Left hindlimb (tissue), 1 donor: ENCODE measurements around the gene PVALEF.

ENCODE experiments used
- DNase-seq: peaks from one replicate; pipeline ENCODE4 v3.0.0-alpha.2; 2018

Gene PVALEF

DNA sequence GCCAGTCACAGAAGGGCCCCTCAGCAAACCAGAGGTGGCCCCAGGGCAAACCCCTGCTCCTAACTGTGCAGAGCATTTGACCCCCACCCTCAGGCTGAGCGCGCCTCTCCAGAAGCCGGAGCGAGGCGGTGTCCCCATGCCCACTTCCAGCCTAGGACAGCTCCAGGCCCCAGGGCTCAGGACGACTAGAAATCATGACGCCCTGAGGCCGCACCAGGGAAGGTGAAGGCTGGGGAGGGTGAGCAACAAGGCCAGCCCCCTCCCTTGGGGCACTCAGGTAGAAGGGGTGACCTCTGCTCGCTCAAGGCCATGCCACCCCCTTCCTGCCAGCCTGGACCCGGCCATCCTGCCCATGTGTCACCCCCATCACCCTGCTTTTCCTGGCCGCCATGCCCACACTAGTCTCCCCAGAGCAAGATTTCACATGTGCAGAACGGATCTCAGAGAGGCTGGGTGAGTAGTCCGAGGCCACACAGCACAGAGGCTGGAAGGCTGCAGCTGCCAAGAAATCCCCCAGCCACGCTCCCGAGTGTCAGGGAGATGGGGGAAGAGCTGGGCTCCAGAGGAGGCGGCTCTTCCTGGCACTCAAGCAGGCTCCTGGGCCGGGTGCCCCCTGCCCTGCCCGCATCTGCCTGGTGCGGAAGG is 2.1 kb upstream of the PVALEF start:
- peak; percentile 22 for DNase-seq

DNA sequence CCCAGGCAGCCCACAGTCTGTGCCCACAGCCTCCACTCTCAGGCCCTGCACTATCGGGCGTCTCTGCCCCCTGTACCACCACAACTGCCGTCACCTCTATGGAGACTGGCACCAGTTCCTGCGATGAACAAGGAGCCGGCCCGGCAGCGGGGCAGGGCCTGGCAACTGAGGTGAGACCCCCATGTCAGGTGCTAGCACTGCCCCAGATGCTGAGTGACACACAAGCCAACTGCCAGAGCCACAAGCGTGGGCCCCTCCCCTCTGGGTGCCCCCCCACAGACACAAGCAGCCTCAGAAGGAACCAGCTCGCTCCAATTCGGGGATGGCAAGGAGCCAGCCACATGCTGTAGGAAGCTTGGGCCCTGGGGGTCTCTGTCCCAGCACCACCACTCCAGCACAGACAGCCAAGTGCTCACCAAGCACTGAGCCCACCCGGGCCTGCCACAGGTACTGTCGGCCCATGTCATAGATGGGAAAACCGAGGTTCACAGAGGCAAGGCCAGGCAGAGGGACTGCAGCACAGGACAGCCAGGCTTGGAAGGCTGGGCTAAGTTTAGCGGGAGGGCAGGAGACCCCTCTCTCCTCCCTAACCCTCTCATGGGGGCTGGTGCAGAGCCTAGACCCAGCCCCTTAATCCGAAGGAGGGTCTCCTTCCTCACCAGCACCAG is 1.5 kb upstream of the PVALEF start:
- peak; percentile 40 for DNase-seq

DNA sequence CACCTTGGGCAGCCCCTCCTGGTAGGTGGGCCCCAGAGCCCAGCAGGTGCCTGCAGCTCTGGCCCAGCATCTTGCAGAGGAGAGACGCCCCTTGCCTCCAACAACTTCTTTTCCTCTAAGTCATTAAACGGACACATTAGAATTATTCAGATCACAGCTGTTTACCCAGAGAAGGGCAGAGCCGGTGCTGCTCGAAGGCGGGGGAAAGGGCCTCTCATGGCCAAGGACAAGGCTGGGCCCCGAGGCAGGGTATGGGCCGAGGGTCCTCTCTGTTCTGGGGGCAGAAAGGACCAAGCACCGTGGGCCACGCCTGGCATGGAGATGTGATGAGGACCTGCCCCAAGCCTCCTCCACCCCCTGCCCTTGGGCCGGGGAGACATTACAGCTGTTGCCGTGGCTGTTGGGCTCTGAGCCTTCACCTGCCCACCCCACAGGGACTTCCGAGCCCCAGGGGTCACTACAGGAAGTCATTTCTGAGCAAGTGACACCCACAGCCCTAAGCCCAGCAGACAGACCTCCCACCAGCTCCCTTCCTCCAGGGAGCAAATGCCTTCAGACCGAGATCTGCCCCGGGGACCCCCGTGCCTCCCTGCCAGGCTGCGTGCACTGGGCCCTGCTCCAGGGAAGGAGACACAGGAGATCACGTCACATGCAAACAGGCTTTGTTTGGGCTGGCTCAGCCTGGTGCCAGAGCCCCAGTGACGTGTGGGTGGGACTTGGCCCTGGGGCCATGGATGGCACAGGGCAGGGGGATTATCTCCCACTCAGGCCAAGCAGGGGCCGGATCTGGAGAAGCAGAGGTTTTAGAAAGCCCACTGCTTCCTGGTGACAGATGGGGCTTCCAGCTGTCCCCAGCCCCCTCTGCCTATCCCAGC is 699 bp upstream of the PVALEF start:
- peak; percentile 74 for DNase-seq

DNA sequence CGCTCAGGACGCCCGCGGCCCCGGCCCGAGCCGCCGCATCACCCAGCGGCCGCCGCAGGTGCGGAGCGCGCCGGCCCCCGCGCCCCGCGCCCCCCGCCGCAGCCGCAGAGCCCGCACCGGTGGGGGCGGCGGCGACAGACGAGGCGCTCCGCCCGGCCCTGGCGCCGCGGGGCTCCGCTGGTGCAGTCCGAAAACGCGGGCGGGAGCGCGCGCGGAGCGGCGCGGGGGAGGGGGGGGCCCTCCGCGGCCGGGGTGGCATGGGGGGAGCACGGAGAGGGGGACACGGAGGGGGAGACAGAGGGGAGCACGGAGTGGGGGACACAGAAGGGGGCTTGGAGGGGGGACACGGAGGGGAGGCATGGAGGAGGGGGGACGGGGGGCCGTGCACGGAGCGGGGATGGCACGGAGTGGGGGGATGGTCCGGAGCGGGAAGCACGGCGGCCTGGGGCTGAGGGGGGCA is 756 bp downstream of the PVALEF start, which contains the start of gene AATK:
AATK (minus strand) TSS at position 189 of the 460 bp plus-strand sequence. CDS start 229 bp downstream, outside the sequence.
- peak; percentile 45 for DNase-seq

DNA sequence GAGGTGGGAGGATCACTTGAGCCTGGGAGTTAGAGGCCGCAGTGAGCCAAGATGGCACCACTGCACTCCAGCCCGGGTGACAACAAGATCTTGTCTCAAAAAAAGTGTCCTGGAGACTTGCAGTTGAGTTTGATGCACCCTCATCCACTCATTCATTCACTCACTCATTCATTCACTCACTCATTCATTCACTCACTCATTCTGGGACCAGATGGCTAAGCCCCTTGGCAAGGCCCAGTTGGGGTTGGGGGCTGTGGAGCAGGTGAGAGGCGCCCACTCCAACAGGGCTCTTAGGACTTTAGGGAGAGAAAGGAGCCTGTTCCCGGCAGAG is 1.9 kb downstream of the PVALEF start:
- no peak for DNase-seq

DNA sequence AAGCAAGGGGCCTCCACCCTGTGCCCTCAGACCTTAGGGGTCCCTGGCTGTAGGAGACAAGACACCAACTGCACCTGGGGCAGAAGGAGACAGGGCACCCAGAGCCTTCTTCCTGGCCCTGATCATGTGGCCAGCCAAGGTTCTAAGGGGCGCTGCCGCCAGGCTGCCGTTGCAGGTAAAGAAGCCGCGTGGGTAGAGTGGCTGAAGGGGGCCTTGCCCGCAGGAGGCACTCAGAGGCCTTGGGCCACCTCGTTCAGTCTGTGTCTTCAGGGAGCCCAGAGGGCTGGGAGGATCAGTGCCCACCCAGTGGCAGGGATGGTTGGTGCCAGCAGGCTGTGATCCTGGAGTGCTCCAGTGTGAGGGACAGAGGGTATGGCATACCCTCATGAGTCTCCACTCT is 2.3 kb downstream of the PVALEF start:
- DNase-seq: no peak

DNA sequence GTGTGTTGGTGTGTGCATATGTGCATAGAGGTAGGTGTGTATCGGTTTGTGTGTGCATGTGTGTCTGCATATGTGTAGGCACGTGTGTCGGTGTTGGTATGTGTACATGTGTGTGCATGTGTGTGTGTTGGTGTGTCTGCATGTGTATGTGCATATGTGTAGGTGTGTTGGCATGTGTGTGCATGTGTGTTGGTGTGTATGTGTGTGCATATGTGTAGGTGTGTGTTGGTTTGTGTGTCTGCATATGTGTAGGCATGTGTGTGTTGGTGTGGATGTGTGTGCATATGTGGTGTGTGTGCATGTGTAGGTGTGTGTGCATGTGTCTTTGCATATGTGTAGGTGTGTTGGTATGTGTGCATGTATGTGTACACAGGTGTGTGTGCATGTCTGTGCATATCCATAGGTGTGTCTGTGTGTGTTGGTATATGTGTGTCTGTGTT is 4.6 kb downstream of the PVALEF start:
- peak; percentile 4 for DNase-seq

DNA sequence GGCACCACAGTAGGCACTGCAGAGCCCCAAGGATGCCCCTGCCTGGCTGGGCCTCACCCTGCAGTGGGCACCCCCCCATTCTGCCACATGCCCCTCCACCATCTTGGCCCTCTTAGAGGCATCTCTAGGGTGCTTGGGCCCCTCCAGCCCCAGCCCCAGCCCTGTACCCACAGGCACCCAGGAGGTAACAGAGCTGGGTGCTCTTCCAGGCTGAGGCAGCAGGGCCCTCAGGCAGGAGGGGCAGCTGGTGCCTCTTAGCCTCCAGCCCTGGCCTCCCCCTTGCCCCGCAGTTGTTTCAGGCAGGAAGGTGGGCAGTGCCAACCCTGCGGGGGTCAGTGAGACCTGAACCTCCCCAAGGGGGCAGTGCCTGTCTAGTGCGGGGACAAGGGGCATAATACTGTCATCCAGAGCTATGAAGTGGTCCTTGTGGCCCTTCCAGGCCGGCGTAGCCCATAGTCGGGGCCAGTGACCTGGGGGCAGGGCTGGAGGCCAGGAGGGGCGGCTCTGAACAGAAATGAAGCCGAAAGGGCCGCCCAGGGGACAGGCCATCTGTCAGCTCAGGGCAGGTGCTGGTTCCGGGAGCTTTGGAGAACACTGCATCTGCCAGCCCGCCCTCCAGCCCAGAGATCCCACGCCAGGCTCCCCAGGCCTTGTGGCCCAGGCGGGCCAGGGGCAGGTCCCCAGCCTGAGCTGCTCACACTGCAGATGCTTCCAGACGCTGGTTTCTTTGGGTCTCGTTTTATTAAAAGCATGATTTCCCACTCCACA is 5.6 kb downstream of the PVALEF start:
- peak; percentile 41 for DNase-seq

DNA sequence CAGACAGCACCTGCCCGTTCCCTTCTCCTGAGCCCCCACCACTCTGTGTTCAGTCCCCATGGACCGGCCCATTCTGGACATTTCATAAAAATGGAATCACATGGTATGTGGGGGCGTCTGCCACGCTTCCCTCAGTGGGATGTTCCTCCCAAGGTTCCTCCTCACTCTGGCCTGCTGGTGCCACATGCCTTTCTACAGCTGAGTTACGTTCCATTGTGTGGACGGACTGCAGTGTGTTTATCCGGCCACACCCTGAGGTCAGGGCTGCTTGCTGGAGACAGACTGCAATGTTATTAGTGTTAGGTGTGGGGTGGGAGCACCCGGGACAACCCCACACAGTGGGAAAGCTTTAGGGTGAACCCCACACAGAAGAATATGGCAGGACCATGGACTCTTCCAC is 6.6 kb downstream of the PVALEF start:
- peak; percentile 25 for DNase-seq

DNA sequence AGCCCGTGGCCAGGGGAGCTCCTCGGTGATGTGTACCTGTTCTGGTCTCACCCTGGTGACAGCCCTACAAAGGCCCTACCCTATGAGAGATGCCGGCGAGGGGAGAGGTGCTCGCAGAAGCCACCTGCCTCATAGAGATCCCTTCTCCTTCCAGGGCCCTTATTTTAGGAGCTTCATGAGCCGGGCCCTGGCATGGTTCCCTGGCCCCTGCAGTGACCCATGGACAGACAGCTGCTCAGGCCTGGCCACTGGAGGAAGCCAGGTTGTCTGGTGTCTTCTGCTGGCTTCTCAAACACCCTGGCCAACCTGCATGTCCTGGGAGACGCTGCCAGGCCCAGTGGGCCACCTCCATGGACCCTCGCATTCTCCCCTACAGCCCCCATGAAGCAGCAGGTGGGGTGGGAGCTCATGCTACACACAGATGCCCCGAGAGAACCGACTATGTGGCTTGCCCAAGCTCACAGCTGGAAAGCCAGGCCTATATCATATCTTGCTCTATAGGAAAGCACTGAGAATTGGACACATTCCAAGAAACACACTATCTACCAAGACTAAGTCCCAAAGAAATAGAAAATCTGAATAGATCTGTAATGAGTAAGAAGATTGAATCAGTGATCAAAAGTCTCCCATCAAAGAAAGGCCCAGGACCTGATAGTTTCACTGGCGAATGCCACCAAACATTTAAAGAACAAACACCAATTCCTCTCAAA is 7.9 kb downstream of the PVALEF start:
- DNase-seq: peak; percentile 21

DNA sequence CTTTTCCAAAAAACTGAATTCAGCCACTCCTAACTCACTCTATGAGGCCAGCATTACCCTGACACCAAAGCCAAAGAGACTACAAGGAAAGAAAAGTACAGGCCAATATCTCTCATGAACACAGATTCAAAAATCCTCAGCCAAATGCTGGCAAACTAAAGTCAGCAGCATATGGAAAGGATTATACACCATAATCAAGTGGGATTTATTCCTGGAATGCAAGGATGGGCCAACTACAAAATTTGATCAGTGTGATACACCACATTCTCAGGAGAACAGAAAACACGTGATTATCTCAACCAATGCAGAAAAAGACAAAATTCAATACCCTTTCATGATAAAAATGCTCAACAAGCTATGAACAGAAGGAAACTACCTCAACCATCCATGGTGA is 8.5 kb downstream of the PVALEF start:
- DNase-seq: no peak

DNA sequence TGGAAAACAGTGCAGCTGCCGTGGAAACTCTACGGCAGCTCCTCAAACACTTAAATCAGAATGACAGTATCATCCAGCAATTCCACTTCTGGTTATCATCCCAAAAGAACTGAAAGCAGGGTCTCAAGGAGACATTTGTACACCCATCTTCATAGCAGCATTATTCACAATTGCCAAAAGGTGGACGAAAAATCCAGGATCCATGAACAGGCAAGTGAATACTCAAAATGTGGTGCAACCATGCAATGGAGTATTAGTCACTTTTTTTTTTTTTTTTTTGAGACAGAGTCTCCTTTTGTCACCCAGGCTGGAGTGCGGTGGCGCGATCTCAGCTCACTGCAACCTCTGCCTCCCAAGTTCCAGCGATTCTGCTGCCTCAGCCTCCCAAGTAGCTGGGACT is 11.4 kb downstream of the PVALEF start:
- DNase-seq: no peak

DNA sequence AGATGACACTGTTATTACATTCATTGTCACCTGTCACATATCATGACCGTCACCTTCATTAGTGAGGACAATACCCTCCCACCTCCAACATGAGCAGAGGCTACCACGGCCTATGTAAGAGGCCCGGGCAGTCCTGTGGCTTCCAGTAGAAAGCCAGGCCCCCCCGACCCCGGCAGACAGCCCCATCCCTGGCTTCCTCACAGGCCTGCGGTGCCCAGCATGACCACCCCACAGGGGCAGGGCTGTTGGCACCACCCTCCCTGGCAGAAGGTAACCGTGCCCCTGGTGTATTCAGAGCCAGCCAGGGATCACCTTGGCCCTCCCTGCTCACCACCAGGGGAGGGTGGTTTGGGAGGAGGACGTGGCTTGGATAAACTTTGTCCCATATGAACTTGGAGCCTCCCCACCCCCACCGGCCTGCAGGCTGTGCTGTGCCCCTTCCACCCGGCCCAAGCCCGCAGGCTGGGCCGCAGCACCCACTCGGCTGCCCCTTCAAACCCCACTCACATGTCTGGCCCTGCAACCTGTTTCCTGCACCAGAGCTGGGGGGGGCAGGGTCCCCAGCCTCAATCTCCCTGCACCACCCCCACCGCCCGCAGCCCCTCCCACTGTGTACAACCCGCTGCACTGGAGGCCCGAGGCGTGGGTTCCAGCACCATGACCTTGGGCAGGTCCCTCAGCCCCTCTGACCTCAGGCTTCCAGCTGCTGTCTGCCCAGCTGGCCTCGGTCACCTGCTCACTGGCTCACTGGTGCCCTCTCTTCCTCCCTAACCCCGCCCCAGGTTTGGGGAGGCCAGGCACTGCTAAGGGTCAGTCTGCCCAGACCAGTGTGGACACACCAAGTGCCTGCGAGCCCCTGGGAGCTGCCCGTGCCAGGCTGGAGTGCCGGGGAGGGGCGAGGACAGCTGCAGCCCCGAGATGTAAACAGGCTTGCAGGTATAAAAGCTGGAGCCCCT is 13.1 kb downstream of the PVALEF start:
- no peak for DNase-seq

DNA sequence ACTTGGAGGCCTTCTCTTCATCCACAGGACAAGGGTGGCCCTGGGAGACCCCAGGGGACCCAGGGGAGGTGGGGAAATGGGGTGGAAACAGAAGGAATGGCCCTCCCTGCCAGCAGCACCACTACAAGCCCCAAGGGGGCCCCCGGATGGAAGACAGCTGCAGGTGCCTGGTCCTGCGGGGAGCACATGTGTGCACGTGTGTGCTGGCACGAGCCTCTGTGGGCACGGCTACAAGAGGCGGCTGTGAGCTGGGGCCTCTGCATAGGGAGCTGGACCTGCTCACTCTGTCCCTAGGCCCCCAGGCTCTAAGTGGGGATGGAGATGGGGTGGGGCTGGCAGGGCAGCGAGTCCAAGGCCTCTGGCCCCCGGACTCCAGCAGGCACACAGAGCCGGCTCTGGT is 13.9 kb downstream of the PVALEF start:
- no peak for DNase-seq

DNA sequence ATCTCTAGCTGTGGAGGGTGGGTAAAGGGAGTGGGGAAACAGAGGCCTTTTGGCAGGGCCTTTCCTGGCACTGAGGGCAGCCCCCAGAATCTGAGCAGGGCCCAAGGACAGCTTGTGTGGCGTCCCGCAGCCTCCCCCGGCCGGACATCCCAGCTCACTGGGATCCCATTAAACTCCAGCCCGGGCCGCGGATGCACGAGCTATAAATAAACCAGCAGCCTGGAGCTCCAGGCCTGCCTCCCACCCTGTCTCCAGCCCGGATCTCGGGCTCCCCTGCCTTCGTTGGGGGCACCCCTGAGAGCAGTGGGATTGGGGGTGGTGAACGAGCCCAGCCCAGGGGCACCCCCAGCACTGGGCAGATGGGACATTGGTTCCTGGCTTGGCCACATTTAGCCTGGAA is 14.6 kb downstream of the PVALEF start:
- no peak for DNase-seq

DNA sequence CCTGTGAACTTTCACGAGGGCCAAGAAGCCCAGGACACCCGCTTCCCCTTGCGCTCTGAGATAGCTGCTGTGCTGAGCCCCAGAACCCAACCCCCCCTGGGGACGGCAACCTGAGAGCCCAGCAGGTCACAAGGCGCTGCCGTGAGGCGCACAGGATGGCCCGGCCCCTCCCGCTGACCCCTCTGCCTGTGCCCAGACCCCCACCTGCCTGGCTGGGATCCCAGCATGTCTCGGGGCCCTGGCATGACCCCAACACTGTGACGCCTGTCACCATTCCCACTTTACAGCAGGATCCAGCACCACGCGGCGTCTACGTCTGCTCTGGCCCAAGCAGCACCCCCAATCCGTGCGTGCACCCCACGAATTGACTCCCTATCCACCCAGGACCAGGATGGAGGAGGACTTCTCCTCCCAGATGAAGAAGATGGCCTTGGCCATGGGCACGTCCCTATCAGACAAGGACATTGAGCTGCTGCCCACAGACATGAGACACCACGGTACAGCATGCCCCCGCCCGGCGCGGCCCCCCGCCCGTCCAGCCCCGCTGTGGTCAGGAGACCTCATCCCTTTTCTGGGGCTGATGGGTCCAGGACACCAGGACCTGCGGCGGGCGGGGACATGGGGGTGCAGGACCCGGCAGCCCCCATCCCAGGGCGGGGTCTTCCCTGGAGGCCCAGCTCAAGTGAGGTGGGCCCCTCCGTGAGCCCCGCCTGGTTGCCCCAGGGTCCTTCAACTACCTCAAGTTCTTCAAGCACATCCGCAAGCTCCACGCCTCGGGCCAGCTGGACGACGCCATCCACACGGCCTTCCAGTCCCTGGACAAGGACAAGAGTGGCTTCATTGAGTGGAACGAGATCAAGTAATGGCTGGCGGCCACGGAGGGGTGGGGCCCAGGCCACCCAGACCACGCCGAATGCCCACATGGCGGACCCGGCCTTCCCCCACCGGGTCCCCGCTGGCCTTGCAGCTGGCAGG is 15.8 kb downstream of the PVALEF start:
- DNase-seq: no peak

DNA sequence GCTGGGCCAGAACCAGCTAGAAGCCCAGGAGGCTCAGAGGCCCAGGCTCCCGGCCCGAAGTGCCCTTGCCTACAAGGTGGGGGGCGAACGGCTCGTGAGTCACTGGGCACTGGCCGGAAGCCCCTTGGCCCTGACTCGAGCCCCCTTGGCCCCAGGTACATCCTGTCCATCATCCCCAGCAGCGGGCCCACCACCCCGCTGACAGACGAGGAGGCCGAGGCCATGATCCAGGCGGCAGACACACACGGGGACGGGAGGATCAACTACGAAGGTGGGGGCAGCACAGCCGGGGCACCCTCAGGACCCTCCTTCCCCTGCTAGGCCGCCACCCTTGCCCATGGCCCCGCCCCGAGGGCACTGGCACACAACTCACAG is 16.5 kb downstream of the PVALEF start:
- no peak for DNase-seq

DNA sequence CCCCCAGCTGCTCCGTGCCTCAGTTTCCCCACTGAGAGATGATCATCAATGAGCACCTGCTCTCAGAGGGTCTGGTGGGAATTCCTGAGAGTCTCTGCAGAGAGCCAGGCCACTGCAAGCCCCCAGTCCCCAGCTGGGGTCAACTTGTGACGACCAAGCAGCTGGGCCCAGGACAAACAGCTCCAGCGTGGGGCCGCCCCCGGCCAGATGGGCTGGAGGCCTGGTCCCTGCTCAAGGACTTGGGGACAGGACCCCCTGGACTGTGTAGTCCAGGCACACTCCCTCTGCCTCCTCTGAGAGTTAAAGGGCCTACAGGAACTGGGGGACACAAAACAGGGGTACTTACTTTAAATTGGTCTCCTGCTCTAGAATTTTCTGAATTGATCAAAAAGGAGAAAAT is 17.3 kb downstream of the PVALEF start:
- no peak for DNase-seq

DNA sequence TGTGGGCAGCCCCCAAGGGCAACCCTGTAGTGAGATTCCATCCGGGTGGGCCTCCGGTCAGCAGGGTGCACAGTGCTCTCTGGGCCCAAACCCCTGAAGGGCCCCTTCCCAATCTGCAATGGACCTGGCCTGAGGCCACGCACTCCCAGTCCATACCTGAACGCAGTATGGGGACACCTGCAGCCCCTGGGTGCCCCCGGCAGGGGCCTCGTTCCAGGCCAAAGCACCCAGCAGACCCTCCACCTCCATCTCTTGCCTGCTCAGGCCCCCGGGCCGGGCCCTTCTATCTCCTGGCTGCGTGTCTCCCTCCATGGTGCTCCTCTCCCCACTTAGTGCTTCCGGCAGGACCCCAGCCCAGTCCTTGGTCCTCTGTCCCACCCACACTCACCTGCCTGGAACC is 18.0 kb downstream of the PVALEF start:
- no peak for DNase-seq

DNA sequence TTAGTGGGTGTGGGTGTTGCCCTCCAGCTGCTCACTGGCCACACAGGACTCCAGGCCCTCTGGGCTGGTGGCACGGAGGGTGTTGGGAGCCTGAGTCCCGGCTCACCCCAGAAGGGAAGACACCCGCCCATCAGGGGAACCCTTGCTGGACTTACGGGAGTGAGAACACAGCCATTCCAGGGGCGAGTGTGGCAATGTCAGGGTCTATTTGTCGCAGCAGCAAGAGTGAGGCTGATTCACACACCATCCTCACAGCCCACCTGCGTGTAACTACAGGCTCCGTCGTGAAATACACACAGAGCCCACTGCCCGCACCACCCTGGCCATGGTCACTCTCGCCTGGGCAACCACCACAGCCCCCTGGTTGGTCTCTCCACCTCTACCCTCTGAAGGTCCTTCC is 18.5 kb downstream of the PVALEF start:
- no peak for DNase-seq
